ENCODE measurements around the gene PRAC2.

DNA sequence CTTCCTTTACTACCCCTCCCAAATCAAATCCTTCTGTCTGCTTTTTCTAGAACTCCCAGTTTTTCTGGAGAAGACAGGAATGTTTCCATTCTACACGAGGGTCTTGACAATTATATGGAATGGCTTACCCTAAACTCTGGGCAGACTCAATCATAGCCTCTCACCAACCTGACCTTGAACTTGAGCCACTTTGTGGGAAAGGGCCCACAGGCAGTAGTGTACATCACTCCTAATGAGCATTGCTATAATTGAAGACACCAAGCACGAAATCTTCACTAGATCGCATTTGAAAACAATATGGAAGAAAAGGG, 7.2 kb downstream of the PRAC2 start:
- TF ChIP-seq, protein P1, sequence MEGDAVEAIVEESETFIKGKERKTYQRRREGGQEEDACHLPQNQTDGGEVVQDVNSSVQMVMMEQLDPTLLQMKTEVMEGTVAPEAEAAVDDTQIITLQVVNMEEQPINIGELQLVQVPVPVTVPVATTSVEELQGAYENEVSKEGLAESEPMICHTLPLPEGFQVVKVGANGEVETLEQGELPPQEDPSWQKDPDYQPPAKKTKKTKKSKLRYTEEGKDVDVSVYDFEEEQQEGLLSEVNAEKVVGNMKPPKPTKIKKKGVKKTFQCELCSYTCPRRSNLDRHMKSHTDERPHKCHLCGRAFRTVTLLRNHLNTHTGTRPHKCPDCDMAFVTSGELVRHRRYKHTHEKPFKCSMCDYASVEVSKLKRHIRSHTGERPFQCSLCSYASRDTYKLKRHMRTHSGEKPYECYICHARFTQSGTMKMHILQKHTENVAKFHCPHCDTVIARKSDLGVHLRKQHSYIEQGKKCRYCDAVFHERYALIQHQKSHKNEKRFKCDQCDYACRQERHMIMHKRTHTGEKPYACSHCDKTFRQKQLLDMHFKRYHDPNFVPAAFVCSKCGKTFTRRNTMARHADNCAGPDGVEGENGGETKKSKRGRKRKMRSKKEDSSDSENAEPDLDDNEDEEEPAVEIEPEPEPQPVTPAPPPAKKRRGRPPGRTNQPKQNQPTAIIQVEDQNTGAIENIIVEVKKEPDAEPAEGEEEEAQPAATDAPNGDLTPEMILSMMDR (conservative IDR thresholded peaks at IDR 0.05 in 1 of 2, IDR thresholded peaks at IDR 0.05 in 1 of 2; ENCODE audit: extremely low read depth in 1 of 2, insufficient read depth in 1 of 2, low read depth in 1 of 2, low read length in 2 of 2): no peak
- TF ChIP-seq EZH2 (IDR thresholded peaks at IDR 0.05; ENCODE audit: borderline replicate concordance, low read length): no peak
